GM06990 (cell line): Measurements from ENCODE around the gene UBE2D3.

Source experiments
- DNase-seq: peaks from one replicate; pipeline ENCODE4 v3.0.0-alpha.2; 2011; ENCODE audit not compliant: insufficient read length; ENCODE audit errors: extremely low read depth
- H3K27me3 ChIP-seq: replicated peaks from 2 replicates; pipeline ENCODE4 v1.6.0; 2011; ENCODE audit warnings: low read length; ENCODE audit not compliant: control insufficient read depth, insufficient read depth
- H3K36me3 ChIP-seq: 2 replicates; pipeline ENCODE4 v1.5.1; 2011; ENCODE audit warnings: low read length; ENCODE audit not compliant: control insufficient read depth, insufficient read depth
- H3K4me3 ChIP-seq: replicated peaks from 2 replicates; pipeline ENCODE4 v1.5.1; 2011; ENCODE audit warnings: low read depth, mild to moderate bottlenecking, control low read depth, low read length
- TF ChIP-seq, protein P1 (sequence below): IDR thresholded peaks from 2 replicates; pipeline ENCODE4 v1.5.1; 2011; ENCODE audit warnings: low read length, control low read depth, mild to moderate bottlenecking, inconsistent platforms; ENCODE audit not compliant: insufficient read depth, poor library complexity, severe bottlenecking

UBE2D3 gene

GRCh38 chr4:102826890-102827673 lies at the start of gene UBE2D3:
UBE2D3 (minus strand) TSS chr4:102827551; CDS start chr4:102826508, 1,043 bp downstream.
- TF ChIP-seq, protein P1, sequence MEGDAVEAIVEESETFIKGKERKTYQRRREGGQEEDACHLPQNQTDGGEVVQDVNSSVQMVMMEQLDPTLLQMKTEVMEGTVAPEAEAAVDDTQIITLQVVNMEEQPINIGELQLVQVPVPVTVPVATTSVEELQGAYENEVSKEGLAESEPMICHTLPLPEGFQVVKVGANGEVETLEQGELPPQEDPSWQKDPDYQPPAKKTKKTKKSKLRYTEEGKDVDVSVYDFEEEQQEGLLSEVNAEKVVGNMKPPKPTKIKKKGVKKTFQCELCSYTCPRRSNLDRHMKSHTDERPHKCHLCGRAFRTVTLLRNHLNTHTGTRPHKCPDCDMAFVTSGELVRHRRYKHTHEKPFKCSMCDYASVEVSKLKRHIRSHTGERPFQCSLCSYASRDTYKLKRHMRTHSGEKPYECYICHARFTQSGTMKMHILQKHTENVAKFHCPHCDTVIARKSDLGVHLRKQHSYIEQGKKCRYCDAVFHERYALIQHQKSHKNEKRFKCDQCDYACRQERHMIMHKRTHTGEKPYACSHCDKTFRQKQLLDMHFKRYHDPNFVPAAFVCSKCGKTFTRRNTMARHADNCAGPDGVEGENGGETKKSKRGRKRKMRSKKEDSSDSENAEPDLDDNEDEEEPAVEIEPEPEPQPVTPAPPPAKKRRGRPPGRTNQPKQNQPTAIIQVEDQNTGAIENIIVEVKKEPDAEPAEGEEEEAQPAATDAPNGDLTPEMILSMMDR: peak; percentile 34
- Histone ChIP-seq H3K27me3 (no peaks in the 10 kb centered on the region), H3K36me3 (peaks cover 2% of the 10 kb centered on the region; the same call in 1 of the 2 replicates), H3K4me3 (peak within 1 kb of the TSS; percentile 94)
- peak; percentile 99 for DNase-seq

DNA sequence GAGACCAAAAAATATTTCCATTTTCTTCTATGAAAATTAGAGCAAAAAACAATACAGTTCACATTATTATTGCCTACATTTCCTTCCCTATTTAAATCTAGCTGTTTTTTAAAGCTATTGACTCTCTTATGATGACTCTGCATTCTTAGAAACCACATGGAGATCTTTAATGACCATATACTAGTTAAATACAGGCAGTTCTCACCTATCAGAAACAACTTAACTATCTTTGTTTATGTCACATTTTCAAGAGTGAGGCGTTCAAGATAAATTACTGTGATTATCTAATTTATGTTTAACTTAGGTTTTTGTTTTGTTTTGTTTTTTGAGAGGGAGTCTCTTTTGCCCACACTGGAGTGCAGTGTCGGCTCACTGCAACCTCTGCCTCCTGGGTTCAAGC lies 44.4 kb upstream of the UBE2D3 start:
- peaks cover 2% of the 10 kb centered on the region; the same call in 1 of the 2 replicates for H3K36me3 ChIP-seq
- no peaks in the 10 kb centered on the region for H3K27me3 ChIP-seq
- H3K4me3 ChIP-seq: no peak overlapping the region
- TF ChIP-seq, protein P1: no peak
- no peak for DNase-seq

DNA sequence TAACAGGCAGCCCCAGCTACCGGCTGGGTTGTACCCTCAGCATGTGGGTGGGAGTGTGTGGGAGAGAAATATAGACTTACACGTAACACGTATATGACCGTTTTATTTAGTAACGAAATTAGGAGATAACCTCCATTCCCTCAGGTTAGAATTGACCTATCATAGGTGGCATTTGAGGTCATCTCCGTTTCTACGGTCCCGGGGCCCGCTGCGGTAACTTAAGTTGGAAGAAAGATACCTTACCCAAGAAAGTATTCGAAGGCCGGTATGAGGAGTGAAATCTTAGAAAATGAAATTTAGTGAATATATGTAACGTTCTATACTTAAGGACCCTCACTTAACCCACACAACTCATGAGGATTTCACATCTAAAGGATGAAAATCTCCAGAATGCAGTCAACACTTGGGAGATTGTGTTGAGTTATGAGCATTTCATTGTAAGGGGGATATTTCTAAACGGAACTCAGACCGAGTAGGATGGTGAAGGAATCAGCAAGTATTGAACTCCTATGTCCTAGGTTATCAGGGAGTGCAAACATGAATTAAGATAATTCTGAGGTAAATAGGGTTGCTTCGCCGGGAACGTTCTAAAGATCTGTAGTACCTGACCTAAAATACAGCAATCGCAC lies 42.3 kb upstream of the UBE2D3 start:
- Histone ChIP-seq H3K27me3 (no peaks in the 10 kb centered on the region), H3K36me3 (peaks cover 2% of the 10 kb centered on the region; the same call in 1 of the 2 replicates), H3K4me3 (peak overlapping the region; percentile 89)
- DNase-seq: no peak
- TF ChIP-seq, protein P1: no peak

- TF ChIP-seq, protein P1: no peak
Observed at GRCh38 chr4:102868781-102869568, 41.6 kb upstream of the UBE2D3 start, which contains the start of gene CISD2. CISD2 (plus strand) TSS chr4:102868992; CDS start chr4:102869085, 93 bp downstream.

GRCh38 chr4:102868153-102868780 lies 40.9 kb upstream of the UBE2D3 start:
- Histone ChIP-seq H3K27me3 (no peaks in the 10 kb centered on the region), H3K4me3 (peak overlapping the region; percentile 89), H3K36me3 (peaks cover 2% of the 10 kb centered on the region; the same call in 1 of the 2 replicates)
- TF ChIP-seq, protein P1: no peak
- DNase-seq: no peak

More at GRCh38 chr4:102868781-102869568, 41.6 kb upstream of the UBE2D3 start, which contains the start of gene CISD2:
- Histone ChIP-seq H3K4me3 (peak within 1 kb of the TSS; percentile 89), H3K36me3 (peaks cover 2% of the 10 kb centered on the region; the same call in 1 of the 2 replicates), H3K27me3 (no peaks in the 10 kb centered on the region)
- DNase-seq: peak; percentile 97
